Measurements from ENCODE around the gene SFT2D2.
A peak's percentile ranks its signal among the peaks of the same experiment; 100 is the strongest.
"Not testable (repeated sequence)": the region's sequence is repeated elsewhere in the genome, so short reads cannot be mapped to it uniquely, and the experiment has no call there.

Gene SFT2D2

DNA sequence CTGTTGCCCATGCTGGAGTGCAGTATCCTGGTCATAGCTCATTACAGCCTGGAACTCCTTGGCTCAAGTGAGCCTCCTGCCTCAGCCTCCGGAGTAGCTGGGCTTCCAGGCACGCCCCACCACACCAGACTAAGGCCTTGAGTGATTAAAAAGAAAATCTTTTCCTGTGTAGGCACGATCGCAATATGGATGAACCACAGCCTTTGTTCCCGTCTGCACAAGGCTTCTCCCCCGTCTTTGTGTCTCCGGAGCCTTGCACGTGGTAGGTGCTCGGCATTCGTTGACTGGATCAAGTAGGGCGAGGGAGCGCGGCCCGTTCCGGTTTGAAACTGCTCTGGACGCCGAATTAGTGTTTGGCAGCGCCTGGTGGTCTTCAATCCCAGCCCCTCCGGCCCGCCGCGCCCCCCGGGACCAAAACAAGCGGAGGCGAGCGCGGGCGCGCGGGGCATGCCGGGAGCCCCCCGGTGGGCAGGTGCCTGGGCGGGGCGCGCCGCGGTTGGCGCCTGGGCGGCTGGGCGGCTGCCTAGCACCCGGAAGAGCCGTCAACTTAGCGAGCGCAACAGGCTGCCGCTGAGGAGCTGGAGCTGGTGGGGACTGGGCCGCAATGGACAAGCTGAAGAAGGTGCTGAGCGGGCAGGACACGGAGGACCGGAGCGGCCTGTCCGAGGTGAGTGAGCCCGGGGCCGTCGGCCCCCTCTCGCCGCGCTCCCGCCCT is at the start of gene SFT2D2:
Gene SFT2D2, plus strand, starts transcription at position 529 of the 715 bp plus-strand sequence. Its CDS starts 76 bp downstream, at position 605.
- peak; percentile 91 for DNase-seq

DNA sequence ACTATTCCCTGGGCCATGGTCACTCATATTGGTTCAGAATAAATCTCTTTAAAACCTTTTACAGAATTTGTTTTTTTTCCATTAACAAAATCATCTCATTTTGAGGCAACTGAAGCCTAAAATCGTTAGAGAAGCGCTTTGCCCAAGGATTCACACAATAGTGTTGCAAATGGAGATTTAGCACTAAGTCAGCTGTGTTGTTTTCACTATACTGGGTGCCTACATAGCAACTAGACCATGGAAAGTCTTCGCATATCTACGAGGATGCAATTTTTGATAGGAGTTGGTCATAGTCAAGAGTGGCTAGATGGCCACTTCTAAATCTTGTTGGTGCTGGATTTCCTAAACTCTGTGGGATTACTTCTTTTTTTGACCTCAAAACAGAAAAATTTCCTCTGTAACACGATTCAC is 47.6 kb upstream of the SFT2D2 start:
- DNase-seq = no peak

DNA sequence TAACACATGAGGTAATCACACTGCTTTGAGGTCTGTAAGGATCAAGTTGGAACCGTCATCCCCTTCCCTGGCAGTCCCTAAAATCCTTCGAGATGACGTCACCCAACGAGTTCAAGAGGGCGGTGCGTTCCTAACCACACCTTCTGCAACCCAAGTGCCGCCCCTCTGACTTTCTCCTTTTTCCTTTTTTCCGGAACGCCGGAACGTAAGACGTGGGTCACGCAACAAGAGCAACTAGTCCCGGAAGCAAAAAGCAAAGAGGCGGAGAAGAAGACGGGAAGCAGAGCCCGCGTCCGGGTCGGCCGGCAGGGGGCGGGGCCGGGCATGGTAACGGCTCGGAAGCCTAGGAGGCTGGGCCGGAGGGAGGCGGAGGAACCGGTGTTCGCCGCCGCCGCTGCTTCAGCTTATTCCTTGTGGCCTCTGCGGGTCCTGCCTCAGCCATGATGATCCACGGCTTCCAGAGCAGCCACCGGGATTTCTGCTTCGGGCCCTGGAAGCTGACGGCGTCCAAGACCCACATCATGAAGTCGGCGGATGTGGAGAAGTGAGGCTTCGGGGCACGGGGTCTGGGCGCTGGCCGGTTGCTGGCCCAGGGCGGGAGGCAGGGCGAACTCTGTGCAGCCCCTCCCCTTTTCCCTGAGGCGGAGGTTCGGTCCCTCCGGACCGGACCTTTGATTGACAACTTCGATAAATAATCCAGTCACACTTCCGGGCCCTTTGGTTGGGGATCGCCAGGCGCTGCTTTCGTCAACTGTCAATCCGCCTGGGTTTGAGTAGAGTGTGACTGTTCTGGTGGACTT is 47.0 kb upstream of the SFT2D2 start, which contains the start of gene TIPRL:
Gene TIPRL, plus strand, starts transcription at position 325 of the 800 bp plus-strand sequence. Its CDS starts 116 bp downstream, at position 441.
- DNase-seq = peak; percentile 96

DNA sequence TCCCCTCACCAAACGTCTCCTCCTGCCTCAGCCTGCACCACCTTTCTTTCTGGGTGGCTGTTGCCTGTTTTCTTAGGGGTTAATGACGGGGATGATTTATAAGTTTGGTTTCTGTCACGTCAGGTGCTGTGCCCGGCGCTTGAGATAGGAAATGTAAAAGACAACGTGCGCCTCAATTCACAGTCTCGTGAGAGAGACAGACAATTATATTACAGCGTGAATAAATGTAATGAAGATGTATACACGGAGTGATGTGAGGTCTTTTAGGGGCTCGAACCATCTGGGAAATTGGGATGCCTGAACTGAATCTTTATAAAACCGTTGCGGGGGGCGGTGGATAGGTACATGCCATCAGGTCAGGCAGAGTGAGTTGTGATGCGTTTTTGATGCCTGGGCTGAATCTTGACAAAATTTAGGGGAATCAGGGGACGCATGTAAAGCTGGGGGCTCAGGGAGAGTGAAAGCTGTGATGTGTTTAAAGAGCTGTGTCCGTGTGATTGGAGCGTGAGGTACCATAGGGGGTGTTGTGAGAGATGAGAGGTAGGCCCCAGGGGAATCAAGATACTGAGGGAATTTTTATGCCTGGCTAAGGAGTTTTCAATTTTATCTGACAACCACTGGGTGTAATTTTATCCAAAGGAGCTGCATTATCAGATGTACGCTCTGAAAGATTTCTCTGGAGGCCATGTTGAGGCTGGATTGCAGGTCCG is 46.2 kb upstream of the SFT2D2 start:
- DNase-seq = peak; percentile 54

DNA sequence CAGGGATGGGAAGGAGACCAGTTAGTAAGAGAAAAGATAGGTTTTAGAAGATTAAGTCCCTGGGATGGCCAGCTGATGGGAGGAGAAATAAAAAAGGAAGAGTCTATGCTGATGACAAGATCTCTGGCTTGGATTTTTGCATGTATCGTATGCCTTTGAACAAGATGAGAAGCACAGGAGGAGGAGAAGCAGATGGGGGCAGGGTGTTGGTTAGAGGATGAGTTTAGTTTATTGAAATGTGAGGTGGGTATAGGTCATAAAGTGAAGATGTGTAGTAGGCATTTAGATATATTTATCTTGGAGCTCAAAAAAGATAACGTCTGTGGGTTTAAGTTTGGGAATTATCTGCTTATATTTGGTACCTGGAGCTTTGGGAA is 45.7 kb upstream of the SFT2D2 start:
- DNase-seq = no peak

DNA sequence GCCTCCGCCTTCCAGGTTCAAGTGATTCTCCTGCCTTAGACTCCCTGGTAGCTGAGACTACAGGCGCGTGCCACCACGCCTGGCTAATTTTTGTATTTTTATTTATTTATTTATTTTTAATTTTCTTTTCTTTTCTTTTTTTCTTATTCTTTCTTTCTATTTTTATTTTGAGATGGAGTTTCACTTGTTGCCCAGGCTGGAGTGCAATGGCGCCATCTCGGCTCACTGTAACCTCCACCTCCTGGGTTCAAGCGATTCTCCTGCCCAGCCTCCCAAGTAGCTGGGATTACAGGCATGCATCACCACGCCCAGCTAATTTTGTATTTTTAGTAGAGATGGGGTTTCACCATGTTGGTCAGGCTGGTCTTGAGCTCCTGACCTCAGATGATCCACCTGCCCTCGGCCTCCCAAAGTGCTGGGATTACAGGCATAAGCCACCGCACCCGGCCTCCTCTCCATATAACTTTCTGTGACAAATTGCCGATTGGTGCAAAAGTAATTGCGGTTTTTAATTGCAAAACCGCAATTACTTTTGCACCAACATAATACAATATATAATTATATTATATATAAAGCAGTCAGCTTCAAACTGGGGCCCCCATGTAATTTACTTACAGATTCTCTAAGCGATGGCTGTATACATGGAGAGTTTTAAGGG is 44.6 kb upstream of the SFT2D2 start:
- DNase-seq = not testable (repeated sequence)

DNA sequence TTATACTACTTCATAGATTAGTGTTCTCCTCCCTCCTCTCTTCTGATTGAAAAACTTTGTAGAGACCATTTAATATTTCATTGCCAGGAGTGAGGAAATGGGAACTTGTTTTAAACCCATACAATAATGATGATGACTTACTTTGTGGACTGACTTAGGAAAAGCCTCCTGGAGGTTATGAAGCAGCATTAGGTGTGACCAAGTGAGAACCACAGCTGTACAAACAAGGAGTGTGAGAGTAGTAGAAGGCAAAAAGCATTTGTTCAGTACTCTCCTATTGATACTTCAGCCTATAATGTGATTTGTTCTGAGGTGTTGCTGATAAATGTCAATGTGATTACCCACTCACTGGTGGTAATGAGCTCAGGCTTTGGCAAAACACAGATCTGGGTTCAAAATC is 38.6 kb upstream of the SFT2D2 start:
- no peak for DNase-seq

DNA sequence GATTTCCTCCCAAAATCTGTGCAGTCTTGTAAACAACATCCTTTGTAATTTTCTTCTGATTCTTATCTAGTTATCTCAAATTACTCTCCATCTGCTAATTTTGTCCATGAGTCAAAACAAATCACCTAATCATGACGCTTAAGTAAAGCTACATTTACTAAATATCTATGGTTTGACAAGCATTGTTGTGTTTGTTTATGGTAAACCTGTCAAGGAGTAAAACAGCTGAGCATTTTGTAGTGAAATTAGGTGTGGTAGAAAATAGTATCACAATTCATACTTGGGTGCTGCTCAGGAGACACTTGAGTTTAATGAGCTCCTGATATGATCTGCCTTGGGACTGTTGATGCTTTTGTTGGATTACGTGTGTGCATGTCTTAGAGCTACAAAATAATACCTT is 35.4 kb upstream of the SFT2D2 start:
- DNase-seq = no peak

DNA sequence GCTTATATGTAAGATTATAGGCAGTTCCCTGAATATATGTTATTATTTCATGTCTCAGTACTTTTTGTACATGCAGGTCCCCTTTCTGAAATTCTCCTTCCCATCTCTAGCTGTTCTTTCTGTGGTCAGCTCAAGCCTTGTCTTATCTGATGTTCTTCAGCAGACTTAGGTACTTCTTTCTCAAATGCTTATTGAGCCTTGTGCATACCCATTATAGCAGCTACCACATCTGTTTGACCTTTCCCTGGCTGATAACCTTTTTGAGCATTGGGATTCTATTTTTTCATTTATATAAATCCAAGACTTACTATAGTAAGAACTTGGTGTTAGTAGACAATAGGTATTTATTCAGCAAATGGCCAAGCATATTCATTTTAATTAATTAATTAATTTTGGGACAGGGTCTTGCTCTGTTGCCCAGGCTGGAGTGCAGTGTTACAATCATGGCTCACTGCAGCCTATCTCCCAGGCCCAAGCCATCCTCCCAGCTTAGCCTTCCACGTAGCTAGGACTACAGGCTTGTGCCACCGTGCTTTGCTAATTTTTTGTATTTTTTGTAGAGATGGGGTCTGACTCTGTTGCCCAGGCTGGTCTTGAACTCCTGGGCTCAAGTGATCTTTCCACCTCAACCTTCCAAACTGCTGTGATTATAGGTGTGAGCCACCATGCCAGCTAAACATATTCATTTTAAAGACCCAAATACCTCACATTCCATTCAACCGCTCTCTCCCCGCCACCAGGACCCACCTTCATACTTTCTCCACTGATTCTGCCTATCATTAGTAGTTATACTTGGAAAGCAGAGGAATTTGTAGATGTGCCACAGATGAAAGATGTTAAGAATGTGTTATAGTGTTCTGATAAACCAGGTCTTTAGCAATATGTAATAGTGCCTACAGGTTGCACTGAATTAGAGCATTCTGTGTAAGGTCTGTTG is 30.3 kb upstream of the SFT2D2 start:
- no peak for DNase-seq

DNA sequence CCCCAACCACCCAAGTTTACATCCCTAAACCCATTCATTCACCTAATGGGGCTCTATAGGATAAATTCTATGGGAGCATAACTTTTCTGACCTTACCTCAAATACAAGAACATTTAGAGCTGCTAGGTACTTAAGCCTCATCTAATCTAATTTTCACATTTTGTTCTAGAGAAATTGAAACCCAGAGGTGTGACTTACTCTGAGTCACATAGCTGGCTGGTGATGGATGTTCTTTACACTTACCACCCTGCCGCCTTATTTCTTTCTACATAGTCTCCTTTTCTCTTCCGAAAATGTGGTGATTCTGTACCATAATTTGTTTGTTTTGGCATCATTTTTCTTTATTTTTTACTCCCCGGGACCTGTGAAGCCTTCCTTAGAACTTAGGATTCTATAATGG is 26.7 kb upstream of the SFT2D2 start:
- no peak for DNase-seq

DNA sequence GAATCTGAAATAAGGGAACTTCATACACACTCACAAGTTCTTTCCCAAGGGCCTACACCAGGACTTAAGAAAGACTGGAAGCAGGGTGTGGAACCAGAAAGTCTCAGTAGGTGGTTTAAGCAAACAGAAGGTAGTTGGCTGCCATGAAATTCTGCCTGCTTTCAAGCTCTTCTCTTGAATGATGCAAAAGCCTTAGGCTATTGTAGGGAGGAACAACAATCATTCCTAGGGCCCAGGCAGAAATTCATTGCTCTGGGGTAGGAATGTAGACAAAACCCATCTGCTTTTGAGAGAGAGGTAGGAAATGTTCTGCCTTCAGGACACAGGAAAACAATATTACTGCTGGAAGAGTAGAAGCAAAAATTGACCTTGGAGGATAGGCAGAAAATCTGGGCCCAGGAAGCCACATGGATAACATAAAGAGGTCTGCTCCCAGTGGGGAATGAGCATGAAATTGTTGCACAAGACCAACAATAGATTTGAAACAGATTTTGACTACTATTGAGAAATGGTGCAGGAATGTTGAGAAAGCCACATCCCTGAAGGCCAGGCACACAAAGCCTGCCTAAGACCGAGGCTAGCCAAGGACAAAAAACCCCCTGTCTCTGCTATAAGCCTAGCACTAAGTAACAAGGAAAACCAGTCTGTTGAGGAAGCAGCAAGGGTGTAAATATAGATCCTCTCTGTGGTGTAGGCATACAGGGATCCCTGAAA is 22.7 kb upstream of the SFT2D2 start:
- no peak for DNase-seq

DNA sequence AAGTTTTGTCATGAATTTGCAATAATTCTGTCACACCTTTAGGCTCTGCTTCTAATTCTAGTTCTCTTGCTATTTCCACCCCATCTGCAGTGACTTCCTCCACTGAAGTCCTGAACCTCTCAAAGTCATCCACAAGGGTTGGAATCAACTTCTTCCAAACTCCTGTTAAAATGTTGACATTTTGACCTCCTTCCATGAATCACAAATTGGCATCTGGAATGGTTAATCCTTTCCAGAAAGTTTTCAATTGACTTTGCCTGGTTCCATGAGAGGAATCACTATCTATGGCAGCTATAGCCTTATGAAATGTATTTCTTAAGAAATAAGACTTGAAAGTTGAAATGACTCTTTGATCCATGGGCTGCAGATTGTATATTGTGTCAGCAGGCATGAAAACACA is 19.7 kb upstream of the SFT2D2 start:
- DNase-seq = no peak

DNA sequence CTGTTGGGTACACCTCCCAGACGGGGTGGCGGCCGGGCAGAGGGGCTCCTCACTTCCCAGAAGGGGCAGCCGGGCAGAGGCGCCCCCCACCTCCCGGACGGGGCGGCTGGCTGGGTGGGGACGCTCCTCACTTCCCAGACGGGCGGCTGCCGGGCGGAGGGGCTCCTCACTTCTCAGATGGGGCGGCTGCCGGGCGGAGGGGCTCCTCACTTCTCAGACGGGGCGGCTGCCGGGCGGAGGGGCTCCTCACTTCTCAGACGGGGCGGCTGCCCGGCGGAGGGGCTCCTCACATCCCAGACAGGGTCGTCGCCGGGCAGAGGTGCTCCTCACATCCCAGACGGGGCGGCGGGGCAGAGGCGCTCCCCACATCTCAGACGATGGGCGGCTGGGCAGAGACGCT is 18.1 kb upstream of the SFT2D2 start:
- not testable (repeated sequence) for DNase-seq

DNA sequence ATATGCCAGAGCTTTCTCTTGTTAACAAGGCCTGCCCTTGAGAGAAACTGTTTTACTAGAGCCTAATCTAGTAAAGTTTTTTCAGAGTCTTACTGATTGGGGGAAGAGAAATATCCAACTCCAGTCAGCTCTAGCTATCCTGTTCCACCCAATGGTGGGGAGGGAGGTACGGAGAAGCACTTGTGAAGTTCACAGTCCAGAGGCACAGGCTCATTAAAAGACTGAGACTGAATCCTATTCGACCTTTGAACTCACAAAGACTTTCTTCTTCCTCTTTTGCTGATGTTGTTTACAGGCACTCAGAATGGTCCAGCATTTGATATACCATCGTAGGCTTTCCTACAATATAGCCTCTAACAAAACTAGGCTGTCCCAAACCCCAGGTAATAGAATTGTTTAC is 15.5 kb upstream of the SFT2D2 start:
- DNase-seq = no peak

DNA sequence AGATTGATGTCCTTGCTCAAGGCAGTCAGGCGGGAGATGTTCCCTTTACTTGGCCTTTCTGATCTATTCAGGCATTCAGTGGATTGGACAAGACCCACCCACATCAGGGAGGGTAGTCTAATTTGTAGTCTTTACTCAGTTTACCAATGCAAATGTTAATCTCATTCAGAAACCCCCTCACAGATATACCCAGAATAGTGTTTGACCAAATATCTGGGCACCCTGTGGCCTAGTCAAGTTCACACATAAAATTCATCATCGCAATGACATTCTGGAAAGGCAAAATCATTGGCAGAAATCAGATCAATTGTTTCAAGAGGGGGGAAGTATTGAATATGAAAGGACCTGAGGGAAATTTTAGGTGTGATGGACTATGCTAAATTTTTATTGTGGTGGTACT is 12.5 kb upstream of the SFT2D2 start:
- no peak for DNase-seq

DNA sequence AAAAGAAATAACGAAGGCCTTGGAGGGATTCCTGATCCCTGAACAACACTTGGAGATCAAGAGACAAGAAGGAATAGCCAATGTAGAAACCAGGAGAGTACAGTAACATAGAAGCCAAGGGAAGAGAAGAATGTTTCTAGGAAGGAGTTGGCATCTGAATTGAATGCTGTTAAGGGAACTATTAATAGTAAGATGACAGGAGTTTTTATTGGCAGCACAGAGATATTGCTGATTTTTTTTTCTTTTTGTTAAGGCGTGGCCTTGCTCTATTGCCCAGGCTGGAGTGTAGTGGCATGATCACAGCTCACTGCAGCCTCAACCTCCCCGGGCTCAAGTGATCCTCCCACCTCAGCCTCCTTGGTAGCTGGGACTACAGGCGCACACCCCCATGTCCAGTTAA is 9.6 kb upstream of the SFT2D2 start:
- DNase-seq = no peak

DNA sequence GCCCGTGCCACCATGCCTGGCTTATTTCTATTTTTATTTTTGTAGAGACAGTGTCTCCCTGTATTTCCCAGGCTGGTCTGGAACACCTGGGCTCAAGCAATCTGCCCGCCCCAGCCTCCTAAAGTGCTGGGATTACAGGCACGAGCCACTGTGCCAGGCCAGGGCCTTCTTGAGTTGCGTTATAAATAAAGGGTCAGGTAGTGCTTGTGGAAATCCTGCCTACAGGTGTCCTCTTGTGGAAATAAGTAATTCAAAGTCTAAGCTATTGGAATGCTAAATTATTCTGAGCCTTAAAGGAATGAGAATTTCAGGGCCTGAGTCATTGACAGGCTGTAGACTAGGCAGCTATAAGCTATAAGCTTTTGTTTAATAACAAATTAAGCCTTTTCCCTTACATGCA is 8.1 kb upstream of the SFT2D2 start:
- DNase-seq = no peak

DNA sequence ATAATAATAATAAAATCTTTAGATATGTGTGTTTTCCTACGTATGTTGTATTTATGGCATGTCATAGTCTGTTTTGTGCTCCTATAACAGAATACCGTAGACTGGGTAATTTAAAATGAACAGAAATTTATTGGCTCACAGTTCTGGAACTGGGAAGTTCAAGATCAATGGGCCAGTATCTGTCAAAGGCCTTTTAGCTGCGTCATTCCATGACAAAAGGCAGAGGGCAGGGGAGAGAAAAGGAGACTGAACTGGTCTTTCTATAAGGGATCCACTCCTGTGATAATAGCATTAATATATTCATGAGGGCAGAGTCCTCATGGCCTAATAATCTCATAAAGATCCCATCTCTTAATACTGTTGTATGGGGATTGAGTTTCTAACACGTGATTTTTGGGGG is 7.1 kb upstream of the SFT2D2 start:
- DNase-seq = no peak

DNA sequence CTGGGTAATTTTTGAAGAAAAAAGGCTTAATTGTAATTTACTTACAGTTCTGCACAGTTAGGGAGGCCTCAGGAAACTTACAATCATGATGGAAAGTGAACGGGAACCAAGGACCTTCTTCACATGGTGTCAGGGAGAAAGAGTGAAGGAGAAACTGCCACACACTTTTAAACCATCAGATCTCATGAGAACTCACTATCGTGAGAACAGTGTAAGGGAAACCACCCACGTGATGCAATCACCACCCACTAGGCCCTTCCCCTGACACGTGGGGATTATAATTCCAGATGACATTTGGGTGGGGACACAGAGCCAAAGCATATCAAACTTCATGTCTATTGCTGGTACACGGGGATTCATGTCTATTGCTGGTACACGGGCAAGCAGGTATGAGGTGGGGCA is 5.3 kb upstream of the SFT2D2 start:
- DNase-seq = no peak

DNA sequence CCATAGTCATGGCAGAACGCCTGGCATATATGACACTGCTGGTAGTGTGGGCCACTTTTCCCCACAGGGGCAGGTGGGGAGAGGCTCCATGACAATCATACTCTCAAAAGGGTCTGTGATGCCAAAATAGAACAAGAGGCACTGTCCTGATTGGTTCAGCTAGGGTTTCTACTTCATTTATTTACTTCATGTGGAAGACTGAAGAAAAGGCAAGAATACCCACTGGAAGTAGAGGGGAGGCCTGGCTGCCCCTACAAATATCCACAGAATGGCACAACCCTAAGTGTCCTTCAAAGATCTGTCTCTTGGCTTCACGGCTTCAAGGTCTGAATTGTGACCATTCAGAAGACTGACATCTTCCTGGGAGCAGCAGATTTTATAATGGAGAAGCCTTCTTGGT is 4.5 kb upstream of the SFT2D2 start:
- no peak for DNase-seq

DNA sequence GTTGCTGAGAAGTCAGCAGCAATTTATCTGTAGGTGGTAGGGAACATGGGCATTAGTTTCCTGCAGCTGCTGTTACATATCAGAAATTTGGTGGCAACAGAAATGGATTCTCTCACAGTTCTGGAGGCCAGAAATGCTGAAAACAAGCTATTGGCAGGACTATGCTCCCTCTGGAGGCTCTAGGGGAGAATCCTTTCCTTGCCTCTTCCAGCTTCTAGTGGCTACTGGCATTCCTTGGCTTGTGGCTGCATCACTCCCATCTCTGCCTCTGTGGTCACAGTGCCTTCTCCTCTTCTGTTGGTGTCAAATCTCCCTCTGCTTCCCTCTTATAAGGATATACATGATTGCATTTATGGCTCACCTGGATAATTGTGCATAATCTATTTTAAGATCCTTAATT is 2.5 kb upstream of the SFT2D2 start:
- no peak for DNase-seq
